Measurements from ENCODE around the gene VTCN1.
"Not testable (repeated sequence)": the region's sequence is repeated elsewhere in the genome, so short reads cannot be mapped to it uniquely, and the experiment has no call there.

VTCN1 gene

GRCh38 chr1:117210831-117211261 lies at the start of gene VTCN1:
Gene VTCN1 (minus strand): TSS chr1:117210927. CDS start chr1:117210855, 72 bp downstream.
- in situ Hi-C loops (cut with MboI; ENCODE audit: low sequenced_read_pairs), result no loop called here

GRCh38 chr1:117258791-117259190 lies 48.1 kb upstream of the VTCN1 start:
- in situ Hi-C loops (cut with MboI; ENCODE audit: low sequenced_read_pairs), result no loop called here

- in situ Hi-C loops (cut with MboI; ENCODE audit: low sequenced_read_pairs), result not testable (repeated sequence)
These were observed 47.3 kb upstream of the VTCN1 start for GRCh38 chr1:117258075-117258474.

GRCh38 chr1:117257291-117257690 lies 46.6 kb upstream of the VTCN1 start:
- in situ Hi-C loops (cut with MboI; ENCODE audit: low sequenced_read_pairs), result no loop called here

GRCh38 chr1:117250061-117250606 lies 39.4 kb upstream of the VTCN1 start:
- in situ Hi-C loops (cut with MboI; ENCODE audit: low sequenced_read_pairs), result no loop called here

GRCh38 chr1:117244971-117245370 lies 34.2 kb upstream of the VTCN1 start:
- in situ Hi-C loops (cut with MboI; ENCODE audit: low sequenced_read_pairs), result no loop called here

- in situ Hi-C loops (cut with MboI; ENCODE audit: low sequenced_read_pairs), result no loop called here
These were observed 33.6 kb upstream of the VTCN1 start for GRCh38 chr1:117244306-117244705.

- in situ Hi-C loops (cut with MboI; ENCODE audit: low sequenced_read_pairs), result no loop called here
These were observed 30.8 kb upstream of the VTCN1 start for GRCh38 chr1:117241512-117241911.

- in situ Hi-C loops (cut with MboI; ENCODE audit: low sequenced_read_pairs), result no loop called here
These were observed 29.8 kb upstream of the VTCN1 start for GRCh38 chr1:117240547-117240946.

GRCh38 chr1:117239467-117239866 lies 28.7 kb upstream of the VTCN1 start:
- in situ Hi-C loops (cut with MboI; ENCODE audit: low sequenced_read_pairs), result no loop called here

GRCh38 chr1:117237726-117238381 lies 27.1 kb upstream of the VTCN1 start:
- in situ Hi-C loops (cut with MboI; ENCODE audit: low sequenced_read_pairs), result no loop called here

- in situ Hi-C loops (cut with MboI; ENCODE audit: low sequenced_read_pairs), result no loop called here
These were observed 25.2 kb upstream of the VTCN1 start for GRCh38 chr1:117235863-117236465.

- in situ Hi-C loops (cut with MboI; ENCODE audit: low sequenced_read_pairs), result no loop called here
These were observed 21.8 kb upstream of the VTCN1 start for GRCh38 chr1:117232531-117232930.

- in situ Hi-C loops (cut with MboI; ENCODE audit: low sequenced_read_pairs), result no loop called here
These were observed 21.1 kb upstream of the VTCN1 start for GRCh38 chr1:117231748-117232373.

GRCh38 chr1:117231312-117231711 lies 20.6 kb upstream of the VTCN1 start:
- in situ Hi-C loops (cut with MboI; ENCODE audit: low sequenced_read_pairs), result no loop called here

GRCh38 chr1:117229217-117229616 lies 18.5 kb upstream of the VTCN1 start:
- in situ Hi-C loops (cut with MboI; ENCODE audit: low sequenced_read_pairs), result no loop called here

GRCh38 chr1:117225931-117226330 lies 15.2 kb upstream of the VTCN1 start:
- in situ Hi-C loops (cut with MboI; ENCODE audit: low sequenced_read_pairs), result no loop called here

- in situ Hi-C loops (cut with MboI; ENCODE audit: low sequenced_read_pairs), result no loop called here
These were observed 6.0 kb upstream of the VTCN1 start for GRCh38 chr1:117216718-117217117.

GRCh38 chr1:117215733-117216462 lies 5.2 kb upstream of the VTCN1 start:
- in situ Hi-C loops (cut with MboI; ENCODE audit: low sequenced_read_pairs), result no loop called here

GRCh38 chr1:117215019-117215418 lies 4.3 kb upstream of the VTCN1 start:
- in situ Hi-C loops (cut with MboI; ENCODE audit: low sequenced_read_pairs), result no loop called here

GRCh38 chr1:117213046-117213445 lies 2.3 kb upstream of the VTCN1 start:
- in situ Hi-C loops (cut with MboI; ENCODE audit: low sequenced_read_pairs), result no loop called here
